Aorta (tissue), 5 donors: ENCODE data around the gene STK32A. TPM values are rescaled to one million over a fixed set of nuclear protein-coding genes. Genes with fewer than 3 reads are reported as not detected.

ENCODE experiments used
- ATAC-seq: fragments of 200-7000 bp; cut with Tn5 transposase; one replicate; pipeline ENCODE4 v1.9.1; 2022; ENCODE audit warnings: moderate library complexity; ENCODE audit not compliant: low FRiP score
- DNase-seq, 2 donors: peaks; one replicate each; pipeline ENCODE4 v3.0.0-alpha.2; 2020
- H3K27ac ChIP-seq, 2 donors: one replicate each; pipeline ENCODE4 v1.5.1; 2013; ENCODE audit warnings: low read length in 2 of 2, mild to moderate bottlenecking in 2 of 2, moderate library complexity in 2 of 2, control low read depth in 1 of 2, inconsistent platforms in 1 of 2, low read depth in 1 of 2
- H3K27me3 ChIP-seq, 2 donors: one replicate each; pipeline ENCODE4 v1.6.1; 2013; ENCODE audit warnings: control low read depth in 1 of 2, low read length in 1 of 2, mild to moderate bottlenecking in 1 of 2, moderate library complexity in 1 of 2; ENCODE audit not compliant: insufficient read depth in 2 of 2, control insufficient read depth in 1 of 2
- H3K36me3 ChIP-seq, 2 donors: one replicate each; pipeline ENCODE4 v1.6.1; 2013; ENCODE audit warnings: control low read depth in 1 of 2, low read length in 1 of 2, mild to moderate bottlenecking in 1 of 2; ENCODE audit not compliant: insufficient read depth in 2 of 2, control insufficient read depth in 1 of 2
- H3K4me1 ChIP-seq, 2 donors: one replicate each; pipeline ENCODE4 v1.6.1; 2013; ENCODE audit warnings: low read length in 2 of 2, control low read depth in 1 of 2, mild to moderate bottlenecking in 1 of 2, moderate library complexity in 1 of 2; ENCODE audit not compliant: insufficient read depth in 2 of 2, control insufficient read depth in 1 of 2
- H3K4me3 ChIP-seq, 2 donors: one replicate each; pipeline ENCODE4 v1.5.1; 2013; ENCODE audit warnings: low read length in 2 of 2, control low read depth in 1 of 2, mild to moderate bottlenecking in 1 of 2
- H3K9me3 ChIP-seq: one replicate; pipeline ENCODE4 v1.6.1; 2013; ENCODE audit warnings: mild to moderate bottlenecking, low read length; ENCODE audit not compliant: control insufficient read depth
- WGBS, 2 donors: extraction: QIAGEN DNeasy Blood & Tissue Kit; methylation state at CpG; one replicate each; pipeline ENCODE4 v1.1.7; 2013; 5-methylcytosine and 5-hydroxymethylcytosine counted together
- intact Hi-C, 2 donors: fragments of 100-400 bp; cut with DNase I; formaldehyde crosslinking; loops; one replicate each; pipeline versions ENCODE4 v1.14.2 to v1.15.0; 2022
- polyA plus RNA-seq, 2 donors: library from polyadenylated mRNA; stranded (reverse); fragments of 200-250 nt; gene quantifications; one replicate each; pipeline ENCODE4 v1.2.3, GENCODE V29; 2013
- total RNA-seq, 2 donors: library from RNA; stranded (reverse); fragmentation: NEBNext Ultra II Directional; extraction: Animal tissue kit (Norgen Biotek cat#: 25700); gene quantifications; one replicate each; pipeline ENCODE4 v1.2.1, GENCODE V29; 2021
- donor health status: healthy with polysubstance abuse.
- donor health status: Bipolar disorder and iron deficiency.
- donor health status: DM: no; HTN: no; CAD: no.
- donor health status: DM: no; HTN: no; CAD: no.
- donor health status: DM: yes; HTN: yes; CAD: no.

Gene STK32A
- total and polyA plus RNA-seq, 4 donors = 3.4 to 14.5 (median 5.5) TPM

DNA sequence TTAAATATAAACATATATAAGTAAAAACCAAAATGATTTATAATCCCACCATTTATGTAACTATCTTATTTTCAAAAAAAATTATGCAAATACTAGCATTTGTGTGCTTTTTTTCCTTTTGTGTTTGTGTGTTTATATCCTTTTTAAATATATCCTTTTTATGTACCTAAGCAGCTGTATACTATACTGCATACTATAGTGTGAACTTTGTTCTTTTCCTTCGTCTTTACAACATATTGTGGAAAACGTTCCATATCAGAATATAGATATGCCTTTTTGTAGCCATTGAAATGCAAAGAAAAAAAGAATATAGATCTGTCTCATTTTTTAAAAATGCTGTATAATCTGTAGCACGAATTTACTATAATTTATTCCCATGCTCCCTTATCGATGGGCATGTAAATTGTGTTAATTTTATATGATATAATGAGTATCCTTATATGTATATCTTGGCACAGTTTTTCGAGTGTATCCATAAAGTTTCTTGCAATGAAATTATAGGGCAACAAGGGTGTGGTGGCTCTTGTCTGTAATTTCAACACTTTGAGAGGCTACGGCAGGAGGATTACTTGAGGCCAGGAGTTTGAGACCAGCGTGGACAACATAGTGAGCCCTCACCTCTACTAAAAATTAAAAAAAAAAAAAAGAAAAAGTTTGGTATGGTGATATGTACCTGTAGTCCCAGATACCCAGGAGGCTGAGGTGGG is 83.3 kb downstream of the STK32A start:
- H3K36me3 ChIP-seq = no peaks in the 10 kb centered on the region
- ATAC-seq (no peak), DNase-seq (no peak)
- H3K27ac ChIP-seq = no peak overlapping the region
- no peaks in the 10 kb centered on the region for H3K27me3 ChIP-seq
- no peaks in the 10 kb centered on the region for H3K4me1 ChIP-seq
- 87 to 89% methylated on average over 7 of the region's 7 CpGs for whole genome bisulfite sequencing, 2 donors
- H3K4me3 ChIP-seq = no peak overlapping the region
- H3K9me3 ChIP-seq = no peaks in the 10 kb centered on the region
- intact Hi-C loops = no loop called here

DNA sequence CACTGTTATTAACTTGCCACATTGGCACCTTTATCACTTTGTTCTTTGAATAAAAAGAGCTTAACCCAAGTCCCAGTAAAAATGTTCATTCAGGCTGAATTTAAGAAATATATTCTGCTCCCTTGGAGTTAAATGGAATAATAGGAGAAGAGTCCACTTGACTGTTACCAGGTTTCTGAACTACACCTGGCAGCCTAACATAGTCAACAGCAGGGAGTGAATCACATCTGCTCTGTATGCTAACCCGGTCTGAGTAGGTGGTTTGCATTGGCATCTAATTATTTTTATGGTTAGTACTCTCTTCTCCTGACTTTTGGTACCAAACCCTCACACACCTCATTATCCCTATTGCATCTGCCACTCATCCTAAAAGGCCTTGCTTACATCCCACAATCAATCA is 86.7 kb downstream of the STK32A start:
- H3K9me3 ChIP-seq = peaks cover 1% of the 10 kb centered on the region
- no peak overlapping the region for H3K27ac ChIP-seq
- H3K4me1 ChIP-seq = no peaks in the 10 kb centered on the region
- ATAC-seq (no peak), DNase-seq (no peak)
- peaks cover 2 to 8% of the 10 kb centered on the region in 2 donors for H3K36me3 ChIP-seq
- WGBS, 2 donors = 67 to 81% methylated on average over 1 of the region's 1 CpG
- no peaks in the 10 kb centered on the region for H3K27me3 ChIP-seq
- no peak overlapping the region for H3K4me3 ChIP-seq
- intact Hi-C loops = no loop called here

GRCh38 chr5:147327421-147327820 is 92.6 kb downstream of the STK32A start:
- no peaks in the 10 kb centered on the region for H3K27me3 ChIP-seq
- no peak for ATAC-seq
- no peak for DNase-seq
- peaks cover 2 to 8% of the 10 kb centered on the region in 2 donors for H3K36me3 ChIP-seq
- peaks cover 1% of the 10 kb centered on the region for H3K9me3 ChIP-seq
- no peaks in the 10 kb centered on the region for H3K4me1 ChIP-seq
- H3K27ac ChIP-seq = no peak overlapping the region
- intact Hi-C loops = no loop called here
- WGBS, 2 donors = 68 to 83% methylated on average over 4 of the region's 4 CpGs
- no peak overlapping the region for H3K4me3 ChIP-seq

DNA sequence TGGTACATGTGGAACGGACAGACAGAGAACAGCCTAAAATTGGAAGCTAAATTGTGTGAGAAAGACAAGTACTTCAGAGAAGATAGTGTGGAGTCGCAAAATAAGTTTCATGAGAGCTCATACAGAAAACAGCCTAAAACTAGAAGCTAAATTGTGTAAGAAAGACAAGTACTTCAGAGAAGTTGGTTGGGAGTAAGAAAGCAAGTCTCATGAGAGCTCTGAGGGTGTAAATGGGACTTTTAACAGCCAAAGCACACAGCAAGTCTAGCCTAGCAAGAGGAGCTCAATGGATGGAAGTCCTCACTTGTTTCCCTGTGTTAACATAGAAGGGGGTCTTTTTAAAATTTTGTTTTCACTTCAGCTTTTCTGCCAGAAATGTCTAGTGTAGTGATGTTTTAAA is 93.1 kb downstream of the STK32A start:
- no peak for DNase-seq
- intact Hi-C loops = no loop called here
- peaks cover 2 to 8% of the 10 kb centered on the region in 2 donors for H3K36me3 ChIP-seq
- H3K4me1 ChIP-seq = no peaks in the 10 kb centered on the region
- no peak for ATAC-seq
- 82 to 86% methylated on average over 2 of the region's 2 CpGs for WGBS, 2 donors
- H3K27ac ChIP-seq = no peak overlapping the region
- no peak overlapping the region for H3K4me3 ChIP-seq
- H3K27me3 ChIP-seq = no peaks in the 10 kb centered on the region
- H3K9me3 ChIP-seq = peaks cover 1% of the 10 kb centered on the region

DNA sequence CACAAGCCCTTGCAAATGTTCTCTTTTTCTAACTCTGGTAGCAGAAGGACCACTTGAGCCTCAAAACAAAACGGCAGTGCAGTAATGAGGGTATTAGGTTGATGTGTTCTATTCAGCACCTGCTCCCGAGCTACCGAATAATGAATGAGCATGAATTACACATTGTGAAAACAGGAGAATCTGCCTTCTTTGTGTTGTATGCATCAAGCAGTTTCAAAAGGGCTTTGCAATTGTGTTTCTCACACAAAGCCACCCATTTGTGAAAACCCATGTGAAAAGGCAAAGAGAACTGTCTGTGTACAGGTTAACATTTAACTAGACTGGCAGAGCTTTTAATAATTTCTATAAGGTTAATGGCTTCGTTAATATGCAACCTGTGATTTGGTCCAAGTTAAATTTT is 97.8 kb downstream of the STK32A start:
- ATAC-seq (no peak), DNase-seq (no peak)
- no peak overlapping the region for H3K4me3 ChIP-seq
- no peaks in the 10 kb centered on the region for H3K36me3 ChIP-seq
- H3K9me3 ChIP-seq = no peaks in the 10 kb centered on the region
- H3K27me3 ChIP-seq = no peaks in the 10 kb centered on the region
- no peak overlapping the region for H3K27ac ChIP-seq
- no peaks in the 10 kb centered on the region for H3K4me1 ChIP-seq
- 71 to 83% methylated on average over 4 of the region's 4 CpGs for WGBS, 2 donors
- intact Hi-C loops = no loop called here

DNA sequence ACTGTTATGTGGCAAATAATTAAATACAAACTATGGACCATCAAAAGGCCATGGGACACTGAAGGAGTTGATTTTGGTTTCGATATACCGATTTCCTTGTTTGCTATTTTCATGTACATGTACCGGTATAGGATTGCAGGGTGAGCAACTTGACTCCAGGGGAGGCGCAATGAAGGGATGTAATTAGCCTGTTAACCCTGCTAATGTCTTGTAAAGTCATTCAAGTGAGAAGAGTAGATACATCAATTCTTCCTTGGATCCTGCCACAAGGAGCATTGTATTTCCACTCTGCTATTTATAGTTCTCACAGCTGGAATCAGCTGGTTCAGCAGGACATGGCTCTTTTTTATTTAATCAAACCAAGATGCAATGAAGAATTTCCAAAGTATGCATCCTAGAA is 102.0 kb downstream of the STK32A start:
- no peak overlapping the region for H3K4me3 ChIP-seq
- H3K27ac ChIP-seq = no peak overlapping the region
- intact Hi-C loops = no loop called here
- ATAC-seq = no peak
- H3K9me3 ChIP-seq = no peaks in the 10 kb centered on the region
- H3K27me3 ChIP-seq = no peaks in the 10 kb centered on the region
- DNase-seq = no peak
- no peaks in the 10 kb centered on the region for H3K4me1 ChIP-seq
- WGBS, 2 donors = 83 to 84% methylated on average over 4 of the region's 4 CpGs
- no peaks in the 10 kb centered on the region for H3K36me3 ChIP-seq

- intact Hi-C loops = no loop called here
- Histone ChIP-seq H3K9me3 (no peaks in the 10 kb centered on the region), H3K27ac (no peak overlapping the region), H3K27me3 (no peaks in the 10 kb centered on the region), H3K4me1 (no peaks in the 10 kb centered on the region), H3K4me3 (no peak overlapping the region), H3K36me3 (no peaks in the 10 kb centered on the region)
- WGBS, 2 donors = 93 to 95% methylated on average over 4 of the region's 4 CpGs
- ATAC-seq (no peak), DNase-seq (no peak)
These were observed 104.5 kb downstream of the STK32A start for GRCh38 chr5:147339313-147339712.

GRCh38 chr5:147340941-147341340 is 106.1 kb downstream of the STK32A start:
- Histone ChIP-seq H3K4me3 (no peak overlapping the region), H3K27ac (no peak overlapping the region), H3K4me1 (no peaks in the 10 kb centered on the region), H3K36me3 (no peaks in the 10 kb centered on the region), H3K9me3 (no peaks in the 10 kb centered on the region), H3K27me3 (no peaks in the 10 kb centered on the region)
- no peak for ATAC-seq
- WGBS, 2 donors = 86 to 91% methylated on average over 1 of the region's 1 CpG
- DNase-seq = no peak
- intact Hi-C loops = no loop called here

GRCh38 chr5:147341345-147341744 is 106.5 kb downstream of the STK32A start:
- ATAC-seq (no peak), DNase-seq (no peak)
- Histone ChIP-seq H3K9me3 (no peaks in the 10 kb centered on the region), H3K4me1 (no peaks in the 10 kb centered on the region), H3K36me3 (no peaks in the 10 kb centered on the region), H3K27me3 (no peaks in the 10 kb centered on the region), H3K27ac (no peak overlapping the region), H3K4me3 (no peak overlapping the region)
- intact Hi-C loops = no loop called here
